CD4-positive, alpha-beta T cell treated with Interleukin-15 for 4 hours (primary cell): ENCODE results near the gene SLIRP.
A peak's percentile ranks its signal among the peaks of the same experiment; 100 is the strongest.
"Not testable (repeated sequence)": the region's sequence is repeated elsewhere in the genome, so short reads cannot be mapped to it uniquely, and the experiment has no call there.

ENCODE experiments used
- DNase-seq: peaks from one replicate; pipeline ENCODE4 v3.0.0-alpha.2; 2020; ENCODE audit warnings: low spot score

The SLIRP gene

DNA sequence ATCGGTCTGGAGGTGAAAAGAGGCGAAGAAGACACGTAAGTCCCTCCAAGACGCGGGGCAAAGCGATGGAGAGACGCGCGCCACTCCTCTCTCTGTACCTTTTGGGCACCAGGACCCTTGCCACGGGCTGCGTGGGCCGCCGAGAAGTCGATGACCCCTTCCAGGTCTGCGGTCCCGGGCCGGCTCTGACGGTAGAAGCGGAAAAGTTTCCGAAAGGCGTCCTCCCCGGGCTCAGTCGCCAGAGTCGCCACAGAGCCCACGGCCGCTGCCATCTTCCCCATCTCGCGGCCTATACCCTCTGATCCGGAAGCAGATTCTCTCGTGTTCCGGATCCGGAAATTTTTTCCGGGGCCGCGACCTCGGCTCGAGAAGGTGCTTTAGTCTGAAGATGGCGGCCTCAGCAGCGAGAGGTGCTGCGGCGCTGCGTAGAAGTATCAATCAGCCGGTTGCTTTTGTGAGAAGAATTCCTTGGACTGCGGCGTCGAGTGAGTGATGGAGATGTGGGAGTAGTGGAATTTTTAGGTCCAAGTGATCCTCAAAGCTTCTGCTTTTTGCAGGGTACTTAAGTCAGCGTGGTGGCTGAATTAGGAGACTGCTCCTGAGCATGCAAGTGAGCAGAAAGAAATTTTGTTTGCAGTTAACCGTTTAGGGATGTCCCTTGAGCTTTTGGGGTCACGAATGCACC, at the start of gene SLIRP, which contains the start of gene ALKBH1:
Gene SLIRP (plus strand): TSS at position 380 of the 685 bp plus-strand sequence. CDS start 9 bp downstream, at position 389.
Gene ALKBH1 (minus strand): TSS at position 300 of the 685 bp plus-strand sequence. CDS start 19 bp downstream, at position 281.
- DNase-seq: peak; percentile 91

GRCh38 chr14:77659831-77660230, 48.1 kb upstream of the SLIRP start:
- no peak for DNase-seq

GRCh38 chr14:77660754-77661153, 47.1 kb upstream of the SLIRP start:
- DNase-seq: no peak

DNA sequence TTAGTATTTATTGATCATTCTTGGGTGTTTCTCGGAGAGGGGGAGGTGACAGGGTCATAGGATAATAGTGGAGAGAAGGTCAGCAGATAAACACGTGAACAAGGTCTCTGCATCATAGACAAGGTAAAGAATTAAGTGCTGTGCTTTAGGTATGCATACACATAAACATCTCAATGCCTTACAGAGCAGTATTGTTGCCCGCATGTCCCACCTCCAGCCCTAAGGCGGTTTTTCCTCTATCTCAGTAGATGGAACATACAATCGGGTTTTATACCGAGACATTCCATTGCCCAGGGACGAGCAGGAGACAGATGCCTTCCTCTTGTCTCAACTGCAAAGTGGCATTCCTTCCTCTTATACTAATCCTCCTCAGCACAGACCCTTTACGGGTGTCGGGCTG, 46.3 kb upstream of the SLIRP start:
- not testable (repeated sequence) for DNase-seq

DNA sequence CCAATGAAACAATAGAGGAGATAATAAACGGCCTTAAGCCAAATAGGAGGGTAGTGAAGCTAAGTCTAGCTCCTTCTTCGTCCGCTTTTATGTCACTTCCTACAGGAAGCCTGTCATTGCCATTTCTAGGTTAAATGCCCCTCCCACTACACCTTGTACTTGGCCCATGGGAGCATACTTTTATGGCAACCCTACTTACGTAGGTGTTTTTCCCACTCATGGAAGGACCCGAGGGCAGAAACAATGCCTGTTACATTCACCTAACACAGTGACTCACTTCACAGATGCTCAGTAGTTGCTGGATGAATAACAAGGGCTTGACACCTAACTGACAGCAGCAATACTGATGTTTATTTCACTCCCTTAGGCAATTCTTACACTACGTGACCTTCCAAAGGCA, 44.6 kb upstream of the SLIRP start:
- DNase-seq: no peak

- no peak for DNase-seq
Observed at GRCh38 chr14:77667331-77667730, 40.6 kb upstream of the SLIRP start.

DNA sequence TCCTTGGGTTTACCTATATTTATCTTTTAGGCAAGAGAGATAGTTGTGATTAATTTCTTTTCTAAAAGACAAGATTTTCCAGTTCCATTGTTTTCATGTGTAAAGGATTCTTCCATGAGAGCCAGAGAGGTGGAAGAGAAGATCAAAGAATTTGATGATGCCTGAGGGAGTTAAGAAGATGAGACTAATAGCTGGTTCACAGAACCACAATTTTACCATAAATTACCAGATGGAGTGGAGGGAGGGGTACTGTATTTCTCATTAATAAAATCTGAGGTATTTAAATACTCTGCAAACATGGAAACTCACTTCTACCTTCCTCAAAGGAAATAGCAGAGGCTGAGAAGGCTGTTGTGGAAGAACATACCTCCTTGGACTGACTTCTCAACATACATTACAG, 34.7 kb upstream of the SLIRP start:
- DNase-seq: no peak

GRCh38 chr14:77674931-77675330, 33.0 kb upstream of the SLIRP start:
- no peak for DNase-seq

- DNase-seq: no peak
Observed at GRCh38 chr14:77681196-77682157, 26.4 kb upstream of the SLIRP start.

DNA sequence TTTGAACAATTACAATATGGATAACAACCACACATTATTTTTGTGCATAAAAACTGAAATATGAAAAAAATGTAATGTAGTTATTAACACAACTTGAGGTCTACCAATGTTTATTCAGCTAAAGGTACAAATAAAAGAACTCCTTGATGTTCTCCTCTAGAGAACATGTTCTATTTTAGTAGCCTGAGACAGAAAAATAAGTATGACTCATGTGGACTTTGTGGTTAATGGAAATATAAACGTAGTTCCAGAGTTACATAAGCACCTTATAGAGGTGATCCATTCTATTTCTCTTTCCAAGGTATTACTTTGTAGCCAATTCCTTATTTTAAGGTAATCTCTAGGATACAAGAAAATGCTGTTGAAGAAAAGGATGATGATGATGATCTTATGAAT, 25.7 kb upstream of the SLIRP start:
- no peak for DNase-seq

DNA sequence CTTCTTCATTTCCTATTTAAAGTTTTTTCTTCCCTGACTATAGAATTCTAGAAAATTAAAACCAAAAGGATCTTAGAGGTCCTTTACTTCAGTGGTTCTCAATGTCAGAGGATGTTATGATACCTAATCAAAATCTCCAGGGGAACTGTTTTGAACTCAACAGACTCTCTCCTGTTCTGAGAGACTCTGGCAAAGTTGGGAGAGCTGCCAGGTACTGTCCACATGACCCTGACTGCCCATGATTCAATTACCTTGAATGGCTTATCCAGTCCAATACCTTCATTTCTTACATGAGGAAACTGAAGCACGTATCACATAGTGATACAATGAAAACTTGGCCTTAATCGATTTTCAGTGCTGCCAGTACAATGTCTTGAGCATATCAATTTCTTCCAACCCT, 16.6 kb upstream of the SLIRP start:
- DNase-seq: no peak

DNA sequence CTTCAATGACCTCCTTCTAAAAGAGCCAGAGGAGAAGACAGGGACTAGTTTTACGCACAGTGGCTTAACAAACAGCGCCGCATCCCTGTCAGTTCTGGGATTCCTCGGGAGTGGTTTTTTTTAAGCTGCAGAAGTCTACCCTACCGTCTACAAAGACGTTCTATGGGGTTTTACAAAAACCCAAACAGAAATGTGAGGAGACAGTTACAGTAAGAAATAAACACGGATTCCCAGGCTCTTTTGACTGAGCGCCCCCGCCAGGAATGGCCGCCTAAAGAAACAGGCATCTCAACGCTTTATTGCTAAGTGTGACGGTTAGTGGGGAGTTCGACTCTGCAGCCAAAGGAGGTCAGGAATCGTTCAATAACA, 564 bp upstream of the SLIRP start:
- peak; percentile 16 for DNase-seq

- DNase-seq: no peak
Observed at GRCh38 chr14:77708749-77709148, 846 bp downstream of the SLIRP start.

GRCh38 chr14:77709412-77709811, 1.5 kb downstream of the SLIRP start:
- no peak for DNase-seq

DNA sequence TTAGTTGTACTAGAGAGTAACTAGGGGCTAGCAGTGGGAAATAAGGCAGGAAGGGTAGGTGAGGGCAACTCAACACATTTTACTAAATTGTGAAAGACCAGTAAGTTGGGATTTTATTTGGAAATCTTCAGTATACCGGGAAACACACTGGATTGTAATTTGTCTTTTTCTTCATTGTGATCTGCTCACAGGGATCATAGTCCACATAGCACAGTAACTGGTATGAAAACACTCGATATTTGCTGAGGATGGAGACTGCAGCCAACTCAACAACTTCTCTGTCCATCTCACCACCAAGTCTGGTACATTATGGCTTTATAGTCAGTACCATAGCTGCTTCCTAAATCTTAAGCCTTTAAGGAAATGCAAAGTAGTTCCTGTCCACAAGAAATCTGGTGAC, 2.5 kb downstream of the SLIRP start:
- DNase-seq: no peak

GRCh38 chr14:77714926-77715325, 7.0 kb downstream of the SLIRP start:
- DNase-seq: no peak

- DNase-seq: no peak
Observed at GRCh38 chr14:77717608-77718305, 9.9 kb downstream of the SLIRP start.

DNA sequence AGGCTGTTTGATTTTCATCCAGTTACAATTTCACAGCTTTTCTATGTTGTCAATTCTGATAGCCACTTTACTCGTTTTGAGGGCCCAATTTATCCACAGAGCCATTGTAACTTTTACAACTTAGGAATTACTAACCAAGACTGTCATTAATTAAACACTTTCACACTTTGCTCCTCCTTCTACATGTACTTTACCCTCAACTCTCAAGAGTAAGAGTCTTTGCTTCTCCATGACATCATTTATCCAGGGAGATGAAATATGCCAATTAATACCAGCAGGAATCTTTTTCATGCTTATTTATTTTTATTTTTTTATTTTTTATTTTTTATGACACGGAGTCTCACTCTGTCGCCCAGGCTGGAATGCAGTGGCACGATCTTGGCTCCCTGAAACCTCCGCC, 13.5 kb downstream of the SLIRP start:
- no peak for DNase-seq

- no peak for DNase-seq
Observed at GRCh38 chr14:77722301-77722700, 14.4 kb downstream of the SLIRP start.

DNA sequence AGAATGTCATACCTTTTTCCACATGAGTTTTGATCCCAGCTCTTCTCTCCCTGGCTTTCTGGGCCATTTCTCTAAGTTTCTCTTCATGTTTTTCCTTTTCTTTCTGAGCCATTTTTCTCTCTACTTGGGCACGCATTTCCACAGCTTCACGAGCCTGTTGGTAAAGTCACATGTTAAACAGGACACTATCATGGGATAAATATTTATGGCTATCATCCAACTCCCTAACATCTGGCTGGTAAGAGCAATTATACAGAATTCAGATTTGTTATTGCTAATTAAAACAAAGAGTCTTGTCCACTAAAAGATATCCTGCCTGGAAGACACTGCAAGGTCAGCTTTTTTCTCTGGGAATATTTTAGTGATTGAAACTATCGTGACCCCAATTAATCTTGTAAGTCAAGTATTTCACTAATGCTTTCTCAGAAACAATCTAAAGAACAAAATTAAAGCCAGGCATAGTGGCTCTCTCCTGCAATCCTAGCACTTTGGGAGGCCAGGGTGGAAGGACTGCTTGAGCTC, 23.1 kb downstream of the SLIRP start:
- DNase-seq: no peak

- DNase-seq: peak; percentile 49
Observed at GRCh38 chr14:77738559-77739250, 30.8 kb downstream of the SLIRP start.

DNA sequence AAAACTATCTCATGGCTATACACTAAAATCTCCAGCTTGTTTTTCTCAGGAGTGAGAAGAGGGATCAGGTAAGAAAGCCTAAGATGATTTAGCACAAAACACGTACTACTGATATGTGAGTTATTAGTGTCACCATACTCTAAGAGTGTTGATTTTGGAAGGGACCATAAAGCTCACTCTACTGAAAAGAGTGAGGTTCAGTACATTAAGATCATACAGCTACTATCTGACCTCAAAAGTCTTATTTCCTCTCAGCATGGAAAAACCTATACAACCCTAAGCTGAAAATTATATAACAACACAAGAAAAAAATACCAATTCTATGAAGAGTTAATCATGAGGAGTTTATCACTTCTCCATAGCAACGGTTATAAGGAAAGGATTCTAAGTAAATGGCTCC, 33.5 kb downstream of the SLIRP start:
- no peak for DNase-seq
